GM12892 (cell line): ENCODE measurements around the gene KRT79.

Source experiments
- POLR2A ChIP-seq: IDR thresholded peaks from 2 replicates; pipeline ENCODE4 v1.6.1; 2011; ENCODE audit warnings: low read depth, low read length, control low read depth
- POLR2AphosphoS5 ChIP-seq: IDR thresholded peaks from 2 replicates; pipeline ENCODE4 v1.6.1; 2011; ENCODE audit warnings: low read depth, low read length, control low read depth

DNA sequence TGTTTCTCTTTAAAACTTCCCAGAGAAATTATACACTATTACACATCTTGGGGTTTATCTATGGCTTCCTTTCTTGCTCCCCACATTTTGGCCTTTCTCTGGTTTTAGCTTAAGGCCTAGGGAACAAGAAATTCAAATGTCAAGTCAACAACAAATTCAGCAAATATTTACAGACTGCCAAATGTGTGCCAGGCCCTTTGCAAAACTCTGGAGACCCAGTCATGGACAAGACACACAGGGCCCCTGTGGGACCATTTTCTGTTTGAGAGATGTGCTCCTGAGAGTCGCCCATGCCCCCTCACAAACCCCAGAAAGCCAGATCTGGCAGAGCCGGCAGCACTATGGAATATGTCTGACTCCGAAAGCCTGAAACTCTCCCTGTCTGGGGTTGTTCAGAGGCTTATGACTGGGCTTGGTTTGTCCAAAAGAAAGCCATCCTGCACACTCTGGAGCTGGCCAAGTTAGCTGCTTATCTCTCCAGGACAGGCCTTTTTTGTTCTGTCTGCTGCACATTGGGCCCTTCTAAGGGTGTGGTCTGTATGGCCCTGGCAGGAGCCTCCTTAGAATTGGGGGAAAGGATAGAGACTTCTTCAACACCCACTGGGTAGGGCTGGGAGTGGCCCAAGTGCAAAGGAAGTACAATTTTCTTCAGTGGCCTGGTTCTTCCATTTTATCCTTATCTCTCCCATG, 37.1 kb downstream of the KRT79 start:
- TF ChIP-seq POLR2A (no peak), POLR2AphosphoS5 (no peak)
